Muscle layer of duodenum (tissue), 2 donors: Measurements from ENCODE around the gene ATP2C1.

Experiments
- H3K27ac ChIP-seq: one replicate; pipeline ENCODE4 v1.7.0; 2013; ENCODE audit warnings: mild to moderate bottlenecking, low read length
- H3K27me3 ChIP-seq: one replicate; pipeline ENCODE4 v1.7.0; 2013; ENCODE audit warnings: low read depth, mild to moderate bottlenecking, control low read depth, low read length
- H3K36me3 ChIP-seq, 2 donors: one replicate each; pipeline ENCODE4 v1.7.0; 2013; ENCODE audit warnings: low read length in 2 of 2, control low read depth in 1 of 2, mild to moderate bottlenecking in 1 of 2; ENCODE audit not compliant: insufficient read depth in 2 of 2, control insufficient read depth in 1 of 2
- H3K4me1 ChIP-seq, 2 donors: one replicate each; pipeline ENCODE4 v1.7.0; 2013; ENCODE audit warnings: low read length in 2 of 2, mild to moderate bottlenecking in 2 of 2, control low read depth in 1 of 2, moderate library complexity in 1 of 2; ENCODE audit not compliant: insufficient read depth in 2 of 2, control insufficient read depth in 1 of 2
- H3K4me3 ChIP-seq, 2 donors: one replicate each; pipeline ENCODE4 v1.7.0; 2013; ENCODE audit warnings: low read length in 2 of 2, low read depth in 1 of 2, mild to moderate bottlenecking in 1 of 2
- H3K9me3 ChIP-seq, 2 donors: one replicate each; pipeline ENCODE4 v1.7.0; 2013; ENCODE audit warnings: low read length in 2 of 2, control low read depth in 1 of 2, mild to moderate bottlenecking in 1 of 2; ENCODE audit not compliant: control insufficient read depth in 1 of 2
- donor health status: healthy.

Gene ATP2C1

GRCh38 chr3:130997289-130997688 lies 103.4 kb downstream of the ATP2C1 start:
- H3K36me3 ChIP-seq = peaks cover 20 to 26% of the 10 kb centered on the region in 2 donors

GRCh38 chr3:131001071-131001470 lies 107.2 kb downstream of the ATP2C1 start:
- no peaks in the 10 kb centered on the region for H3K27me3 ChIP-seq
- H3K4me1 ChIP-seq = no peaks in the 10 kb centered on the region
- no peak overlapping the region for H3K27ac ChIP-seq
- peaks cover 27 to 32% of the 10 kb centered on the region in 2 donors for H3K36me3 ChIP-seq
- H3K4me3 ChIP-seq = no peak overlapping the region
- H3K9me3 ChIP-seq = no peaks in the 10 kb centered on the region

More at GRCh38 chr3:130997289-130997688, 103.4 kb downstream of the ATP2C1 start:
- Histone ChIP-seq H3K27ac (no peak overlapping the region), H3K27me3 (no peaks in the 10 kb centered on the region), H3K9me3 (no peaks in the 10 kb centered on the region), H3K4me1 (no peaks in the 10 kb centered on the region), H3K4me3 (no peak overlapping the region)

GRCh38 chr3:131004603-131005002 lies 110.7 kb downstream of the ATP2C1 start:
- H3K27me3 ChIP-seq = no peaks in the 10 kb centered on the region
- H3K27ac ChIP-seq = no peak overlapping the region
- peaks cover 19 to 30% of the 10 kb centered on the region in 2 donors for H3K36me3 ChIP-seq
- H3K4me3 ChIP-seq = no peak overlapping the region
- no peaks in the 10 kb centered on the region for H3K4me1 ChIP-seq
- no peaks in the 10 kb centered on the region for H3K9me3 ChIP-seq

- no peak overlapping the region for H3K4me3 ChIP-seq
- H3K4me1 ChIP-seq = no peaks in the 10 kb centered on the region
- H3K27ac ChIP-seq = no peak overlapping the region
- no peaks in the 10 kb centered on the region for H3K9me3 ChIP-seq
- H3K27me3 ChIP-seq = no peaks in the 10 kb centered on the region
- H3K36me3 ChIP-seq = peaks cover 13 to 49% of the 10 kb centered on the region in 2 donors
These were observed 113.4 kb downstream of the ATP2C1 start for GRCh38 chr3:131007256-131007655.

- H3K4me3 ChIP-seq = no peak overlapping the region
- no peak overlapping the region for H3K27ac ChIP-seq
- H3K9me3 ChIP-seq = no peaks in the 10 kb centered on the region
- no peaks in the 10 kb centered on the region for H3K27me3 ChIP-seq
- H3K4me1 ChIP-seq = no peaks in the 10 kb centered on the region
- peaks cover 14 to 49% of the 10 kb centered on the region in 2 donors for H3K36me3 ChIP-seq
These were observed 113.9 kb downstream of the ATP2C1 start for GRCh38 chr3:131007782-131008181.

GRCh38 chr3:131008326-131008725 lies 114.4 kb downstream of the ATP2C1 start:
- peaks cover 19 to 46% of the 10 kb centered on the region in 2 donors for H3K36me3 ChIP-seq
- no peaks in the 10 kb centered on the region for H3K4me1 ChIP-seq
- H3K9me3 ChIP-seq = no peaks in the 10 kb centered on the region
- H3K27ac ChIP-seq = no peak overlapping the region
- no peak overlapping the region for H3K4me3 ChIP-seq
- no peaks in the 10 kb centered on the region for H3K27me3 ChIP-seq

- no peaks in the 10 kb centered on the region for H3K9me3 ChIP-seq
- H3K27me3 ChIP-seq = no peaks in the 10 kb centered on the region
- peaks cover 26 to 47% of the 10 kb centered on the region in 2 donors for H3K36me3 ChIP-seq
- no peak overlapping the region for H3K4me3 ChIP-seq
- H3K4me1 ChIP-seq = no peaks in the 10 kb centered on the region
- no peak overlapping the region for H3K27ac ChIP-seq
These were observed 115.8 kb downstream of the ATP2C1 start for GRCh38 chr3:131009698-131010097.

GRCh38 chr3:131018970-131019369 lies 125.1 kb downstream of the ATP2C1 start:
- H3K27me3 ChIP-seq = no peaks in the 10 kb centered on the region
- peaks cover 32 to 37% of the 10 kb centered on the region in 2 donors for H3K36me3 ChIP-seq
- no peaks in the 10 kb centered on the region for H3K9me3 ChIP-seq
- H3K4me3 ChIP-seq = no peak overlapping the region
- no peak overlapping the region for H3K27ac ChIP-seq
- peaks cover 5 to 16% of the 10 kb centered on the region in 2 donors for H3K4me1 ChIP-seq

GRCh38 chr3:131020122-131020693 lies 126.3 kb downstream of the ATP2C1 start:
- H3K9me3 ChIP-seq = no peaks in the 10 kb centered on the region
- H3K4me1 ChIP-seq = peaks cover 10 to 20% of the 10 kb centered on the region in 2 donors
- H3K27ac ChIP-seq = no peak overlapping the region
- H3K4me3 ChIP-seq = peak overlapping the region in 1 of 2 donors; percentile 7
- peaks cover 21 to 28% of the 10 kb centered on the region in 2 donors for H3K36me3 ChIP-seq
- H3K27me3 ChIP-seq = no peaks in the 10 kb centered on the region

- peak overlapping the region; percentile 89 to 93 for H3K4me3 ChIP-seq
- no peak overlapping the region for H3K27ac ChIP-seq
- H3K4me1 ChIP-seq = peaks cover 17 to 34% of the 10 kb centered on the region in 2 donors
These were observed 131.7 kb downstream of the ATP2C1 start for GRCh38 chr3:131025539-131025938.

GRCh38 chr3:131026321-131027151 lies 132.7 kb downstream of the ATP2C1 start, which contains the start of the genes ASTE1 and NEK11:
Gene ASTE1 (minus strand): TSS chr3:131026825. CDS start chr3:131025306, 1,519 bp downstream.
Gene NEK11 (plus strand): TSS chr3:131026877. CDS start chr3:131029709, 2,832 bp downstream.
- Histone ChIP-seq H3K27ac (peak within 1 kb of the TSS; percentile 88), H3K9me3 (no peaks in the 10 kb centered on the region), H3K4me1 (peaks cover 17 to 34% of the 10 kb centered on the region in 2 donors), H3K4me3 (peak within 1 kb of the TSS; percentile 89 to 93), H3K36me3 (peaks cover 0 to 9% of the 10 kb centered on the region in 2 donors), H3K27me3 (no peaks in the 10 kb centered on the region)

More at GRCh38 chr3:131025539-131025938, 131.7 kb downstream of the ATP2C1 start:
- no peaks in the 10 kb centered on the region for H3K27me3 ChIP-seq
- no peaks in the 10 kb centered on the region for H3K9me3 ChIP-seq
- peaks cover 0 to 4% of the 10 kb centered on the region in 2 donors for H3K36me3 ChIP-seq
